HG03097 (cell line): ENCODE data around the gene M6PR.
A peak's percentile ranks its signal among the peaks of the same experiment; 100 is the strongest.

Experiments
- ATAC-seq: cut with Tn5 transposase; IDR thresholded peaks from one replicate; pipeline ENCODE4 v1.9.1; 2021; ENCODE audit not compliant: unreplicated experiment, low FRiP score

M6PR gene

DNA sequence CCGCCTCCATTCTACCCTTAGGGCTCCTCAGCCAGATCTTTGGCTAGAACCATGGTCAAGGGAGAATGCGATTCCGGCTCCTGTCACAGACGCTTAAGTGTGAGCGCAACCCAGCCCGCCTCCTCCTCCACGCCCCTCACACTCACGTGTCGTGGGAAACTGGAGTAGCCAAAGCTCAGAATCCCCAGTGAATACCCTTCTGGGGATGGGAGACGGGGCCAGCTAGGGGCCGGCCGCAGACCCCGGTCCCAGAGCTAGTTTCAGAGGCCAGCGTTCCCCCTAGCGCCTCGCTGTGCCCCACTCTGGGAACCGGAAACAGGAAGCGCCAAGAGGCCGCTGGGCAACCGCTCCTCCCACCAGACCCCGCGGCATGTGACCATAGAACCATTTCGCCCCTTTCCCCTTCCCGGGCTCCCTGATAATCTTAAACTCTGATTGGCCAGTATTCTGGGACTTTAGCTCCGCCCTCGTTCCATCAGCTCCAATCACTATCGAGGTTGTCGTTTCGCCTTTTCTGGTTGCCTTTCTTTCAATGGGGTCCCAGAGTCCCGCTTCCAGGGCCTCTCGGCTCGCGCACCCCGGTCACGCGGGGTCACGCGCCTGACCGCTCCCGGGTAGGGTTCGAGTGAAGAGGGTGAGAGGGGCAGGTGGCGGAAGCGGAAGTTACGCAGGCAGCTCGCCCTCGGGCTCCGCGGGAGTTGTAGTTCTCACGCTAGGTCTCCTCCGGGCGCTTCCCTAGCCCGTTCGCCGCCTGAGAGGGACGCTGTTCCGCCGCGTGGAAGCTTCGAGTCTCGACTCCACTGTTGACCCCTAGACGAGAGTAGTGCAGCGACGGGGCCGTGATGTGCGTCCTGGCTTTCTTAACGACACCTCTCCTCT lies at the start of gene M6PR:
Gene M6PR, minus strand, starts transcription at position 304 of the 879 bp plus-strand sequence. CDS start 3,241 bp downstream, outside the sequence.
- peak; percentile 79 for ATAC-seq

GRCh38 chr12:8996682-8997405 lies 47.4 kb upstream of the M6PR start:
- ATAC-seq: peak; percentile 83

DNA sequence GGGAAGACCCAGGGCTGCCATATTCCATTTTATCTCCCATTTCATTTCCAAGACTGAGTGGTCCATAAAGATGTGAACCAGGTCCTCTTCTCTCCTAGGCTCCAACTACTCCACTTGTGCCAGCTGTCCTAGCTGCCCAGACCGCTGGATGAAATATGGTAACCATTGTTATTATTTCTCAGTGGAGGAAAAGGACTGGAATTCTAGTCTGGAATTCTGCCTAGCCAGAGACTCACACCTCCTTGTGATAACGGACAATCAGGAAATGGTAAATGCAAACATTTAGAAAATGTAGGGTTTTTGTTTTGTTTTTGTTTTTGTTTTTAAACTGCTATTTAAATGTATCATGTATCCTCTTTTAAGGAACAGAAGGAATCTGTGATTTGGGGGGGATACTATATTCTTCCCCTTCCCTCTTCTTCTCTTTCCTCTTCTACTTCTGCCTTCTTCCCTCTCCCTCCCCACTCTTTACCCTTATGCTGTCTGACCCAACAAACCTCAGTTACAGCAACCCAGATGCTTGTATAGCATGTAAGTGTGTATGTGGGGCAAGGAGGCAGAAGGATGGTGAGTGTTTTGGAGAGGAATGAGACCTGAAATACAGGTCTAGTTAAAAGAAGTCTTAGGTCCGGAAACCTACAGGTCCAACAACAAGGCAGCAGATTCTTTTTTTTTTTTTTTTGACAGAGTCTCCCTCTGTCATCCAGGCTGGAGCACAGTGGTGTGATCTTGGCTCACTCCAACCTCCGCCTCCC lies 45.8 kb upstream of the M6PR start:
- no peak for ATAC-seq

DNA sequence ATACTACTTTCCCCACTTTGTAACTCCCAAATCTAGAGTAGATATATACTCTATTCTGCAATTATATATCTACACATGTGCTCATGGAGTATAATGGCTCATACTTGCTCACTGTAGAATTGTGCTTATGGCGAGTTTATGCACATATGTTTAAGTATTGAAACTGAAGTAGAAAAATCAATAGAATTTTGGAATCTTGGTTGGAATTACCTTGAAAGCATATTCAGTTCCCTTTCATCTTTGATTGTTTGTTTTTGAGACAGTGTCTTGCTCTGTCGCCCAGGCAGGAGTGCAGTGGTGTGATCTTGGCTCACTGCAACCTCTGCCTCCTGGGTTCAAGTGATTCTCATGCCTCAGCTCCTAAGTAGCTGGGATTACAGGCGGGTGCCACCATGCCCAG lies 44.4 kb upstream of the M6PR start:
- ATAC-seq: no peak

DNA sequence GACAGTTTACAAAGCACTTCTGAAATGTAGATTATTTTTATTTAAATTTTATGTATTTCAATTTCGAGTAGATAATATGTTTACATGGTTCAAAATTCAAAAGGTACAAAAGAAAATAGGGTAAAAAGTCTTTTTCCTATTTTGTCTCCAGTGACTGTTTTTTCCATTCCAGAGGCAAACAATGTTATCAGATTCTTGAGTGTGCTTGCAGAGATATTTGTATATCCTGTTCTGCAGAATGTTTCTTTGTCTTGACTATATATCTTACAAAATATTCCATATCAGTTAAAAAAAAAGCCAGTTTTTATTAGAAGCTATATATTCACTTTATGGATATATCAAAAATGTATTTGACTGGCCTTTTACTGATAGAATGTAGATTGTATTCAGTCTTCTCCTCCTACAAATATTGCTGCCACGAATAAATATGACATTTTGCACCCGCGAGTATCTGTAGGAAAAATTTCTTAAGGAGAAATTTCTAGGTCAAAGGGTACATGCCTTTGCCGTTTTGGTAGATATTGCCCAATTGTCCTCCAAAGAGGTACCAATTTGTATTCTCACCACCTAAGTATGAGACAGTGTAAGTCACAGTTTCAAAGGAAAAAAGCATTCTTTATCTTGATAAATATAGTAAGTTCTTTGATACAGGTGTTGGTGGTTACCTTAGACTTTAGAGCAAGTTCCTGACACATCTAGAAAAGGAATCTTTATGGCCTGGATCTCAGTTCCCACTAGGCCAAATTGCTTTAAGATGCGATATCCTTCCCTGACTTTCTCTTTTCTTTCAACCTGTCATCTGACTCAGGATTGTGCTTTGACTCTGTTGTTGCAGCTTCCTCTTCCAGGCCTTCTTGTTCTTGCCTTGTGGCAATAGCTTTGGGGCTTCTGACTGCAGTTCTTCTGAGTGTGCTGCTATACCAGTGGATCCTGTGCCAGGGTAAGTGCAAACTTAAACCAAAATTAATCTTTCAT lies 42.2 kb upstream of the M6PR start:
- ATAC-seq: no peak

- ATAC-seq: no peak
Observed at GRCh38 chr12:8989413-8989812, 40.0 kb upstream of the M6PR start, which contains the start of gene KLRG1. TSS of gene KLRG1 (plus strand) at chr12:8989546. CDS start at chr12:8989636, 90 bp downstream.

DNA sequence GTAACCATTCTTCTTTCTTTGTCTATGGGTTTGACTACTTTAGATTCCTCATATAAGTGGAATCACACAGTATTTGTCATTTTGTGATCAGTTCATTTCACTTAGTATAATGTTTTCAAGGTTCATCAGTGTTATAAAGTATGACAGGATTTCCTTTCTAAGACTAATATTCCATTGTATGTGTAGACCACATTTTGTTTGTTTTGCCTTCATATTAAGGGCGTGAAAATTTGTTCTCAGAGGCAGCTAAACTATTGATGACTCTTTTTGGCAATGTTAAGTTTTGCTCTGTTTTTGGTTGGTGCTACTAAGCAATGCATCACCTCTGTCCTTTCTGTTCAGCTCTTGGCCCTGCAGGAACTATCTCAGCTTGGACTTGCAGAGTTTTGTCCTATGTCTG lies 38.2 kb upstream of the M6PR start:
- no peak for ATAC-seq

DNA sequence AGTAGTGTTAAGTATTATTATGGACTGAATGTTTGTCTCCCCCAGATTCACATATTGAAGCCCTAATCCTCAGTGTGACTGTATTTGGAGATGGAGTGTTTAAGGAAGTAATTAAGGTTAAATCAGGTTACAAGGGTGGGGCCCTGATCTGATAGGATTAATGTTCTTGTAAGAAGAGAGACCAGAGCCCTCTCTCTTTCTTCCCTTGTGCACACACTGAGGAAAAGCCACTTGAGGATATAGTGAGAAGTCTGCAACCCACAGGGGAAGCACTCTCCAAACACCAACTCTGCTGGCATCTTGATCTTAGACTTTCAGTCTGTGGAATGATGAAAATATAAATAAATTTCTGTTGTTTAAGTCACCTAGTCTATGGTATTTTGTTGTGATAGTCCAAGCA lies 37.7 kb upstream of the M6PR start:
- ATAC-seq: no peak

DNA sequence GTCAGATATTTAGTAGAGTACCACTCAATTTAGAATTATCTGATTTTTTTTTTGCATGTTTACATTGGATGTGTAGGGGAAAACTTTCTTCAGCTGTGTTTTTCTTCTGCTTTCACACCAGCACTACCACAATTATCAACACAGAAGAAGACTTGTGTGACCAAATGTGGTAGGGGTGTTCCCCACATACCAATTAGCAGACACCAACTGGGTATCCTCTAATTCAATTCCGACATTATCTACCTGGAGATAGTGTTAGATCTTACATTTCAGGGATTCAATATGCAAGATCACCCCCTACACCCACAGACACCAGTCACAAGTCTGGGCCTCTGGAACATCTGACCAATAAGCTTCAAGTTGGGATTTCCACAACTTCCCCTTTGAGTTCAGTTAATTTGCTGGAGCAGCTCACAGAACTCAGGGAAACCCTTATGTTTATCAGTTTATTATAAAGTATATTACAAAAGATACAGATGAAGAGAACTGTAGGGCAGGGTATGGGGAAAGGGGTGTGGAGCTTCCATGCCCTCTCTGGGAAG lies 35.8 kb upstream of the M6PR start:
- no peak for ATAC-seq

DNA sequence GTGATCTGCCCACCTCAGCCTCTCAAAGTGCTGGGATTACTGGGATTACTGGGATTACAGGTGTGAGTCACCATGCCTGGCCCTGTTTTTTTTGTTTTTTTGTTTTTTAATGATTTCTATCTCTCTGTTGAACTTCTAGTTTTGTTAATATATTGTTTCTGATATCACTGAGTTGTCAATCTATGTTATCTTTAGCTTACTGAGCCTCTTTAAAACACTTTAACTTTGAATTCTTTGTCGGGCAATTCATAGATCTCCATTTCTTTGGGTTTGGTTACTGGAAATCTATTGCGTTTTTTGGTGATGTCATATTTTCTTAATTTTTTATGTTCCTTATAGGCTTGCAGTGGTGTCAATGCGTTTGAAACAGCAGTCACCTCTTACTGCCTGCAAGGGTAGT lies 30.7 kb upstream of the M6PR start:
- ATAC-seq: no peak

DNA sequence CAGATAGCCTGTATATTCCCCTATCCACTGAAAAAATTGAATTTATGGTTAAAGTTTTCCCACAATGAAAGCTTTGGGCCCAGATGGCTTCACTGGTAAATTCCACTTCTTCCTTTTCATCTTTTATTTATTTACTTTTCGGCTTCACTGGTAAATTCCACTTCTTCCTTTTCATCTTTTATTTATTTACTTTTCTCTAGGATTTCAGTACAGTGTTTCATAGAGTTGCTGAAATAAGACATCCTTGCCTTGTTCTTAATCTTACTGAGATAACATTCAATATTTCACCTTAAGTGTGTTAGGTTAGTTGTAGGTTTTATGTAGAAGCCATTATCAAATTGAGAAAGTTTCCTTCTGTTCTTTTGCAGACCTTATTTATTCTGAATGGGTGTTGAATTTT lies 21.0 kb upstream of the M6PR start:
- no peak for ATAC-seq

DNA sequence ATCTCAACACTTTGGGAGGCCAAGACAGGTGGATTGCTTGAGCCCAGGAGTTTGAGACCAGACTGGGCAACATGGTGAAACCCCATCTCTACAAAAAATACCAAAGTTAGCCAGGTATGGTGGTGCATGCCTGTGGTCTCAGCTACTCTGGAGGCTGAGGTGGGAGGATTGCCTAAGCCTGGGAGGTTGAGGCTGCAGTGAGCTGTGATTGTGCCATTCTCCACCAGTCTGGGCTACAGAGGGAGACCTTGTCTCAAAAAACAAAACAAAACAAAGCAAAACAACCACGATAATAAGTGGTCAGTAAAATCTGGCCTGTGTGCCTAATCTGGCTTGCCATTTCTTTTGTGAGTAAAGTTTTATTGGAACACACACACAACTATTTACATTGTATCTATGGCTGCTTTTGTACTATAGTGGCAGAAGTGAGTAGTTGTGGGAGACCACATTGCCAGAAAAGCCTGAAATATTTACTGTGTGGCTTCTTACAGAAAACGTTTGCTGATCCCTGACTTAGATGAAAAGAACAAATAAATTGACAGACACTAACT lies 20.5 kb upstream of the M6PR start:
- no peak for ATAC-seq

DNA sequence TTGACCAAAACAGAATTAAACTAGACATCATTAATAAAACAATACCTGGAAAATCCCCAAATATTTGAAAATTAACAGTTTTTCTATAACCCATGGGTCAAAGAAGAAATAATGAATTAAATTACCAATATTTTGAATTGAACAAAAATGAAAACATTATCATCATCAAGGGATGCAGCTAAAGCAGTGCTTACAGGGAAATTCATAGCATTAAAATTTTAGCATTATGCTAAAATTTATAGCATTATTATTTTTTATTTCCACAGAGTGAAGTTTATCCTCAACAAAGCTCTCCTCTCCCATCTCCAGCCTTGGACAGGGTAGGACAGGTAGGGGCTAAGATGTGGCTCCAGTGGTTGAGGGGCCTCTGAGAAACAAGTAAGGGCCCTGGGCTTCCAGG lies 19.3 kb upstream of the M6PR start:
- ATAC-seq: no peak

DNA sequence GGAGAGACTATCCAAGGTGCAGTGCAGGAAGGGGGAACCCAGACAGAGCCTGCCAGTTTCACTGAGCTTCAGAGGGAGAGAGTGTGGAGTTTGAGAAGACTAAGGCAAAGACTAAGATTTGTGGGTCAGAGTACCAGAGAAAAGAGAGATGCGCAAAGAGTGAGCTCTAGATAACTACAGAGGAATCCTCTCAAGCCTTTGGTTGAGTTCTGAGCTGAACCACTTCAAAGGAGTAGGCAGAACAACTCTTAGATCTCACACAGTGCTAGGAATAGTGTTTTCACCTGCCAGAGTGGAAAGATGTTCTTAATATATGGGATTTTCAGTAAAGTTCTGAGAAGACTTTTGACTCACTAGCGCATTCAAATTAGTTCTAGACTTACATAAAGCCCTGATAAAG lies 10.7 kb upstream of the M6PR start:
- ATAC-seq: no peak

GRCh38 chr12:8958066-8958465 lies 8.6 kb upstream of the M6PR start:
- no peak for ATAC-seq

DNA sequence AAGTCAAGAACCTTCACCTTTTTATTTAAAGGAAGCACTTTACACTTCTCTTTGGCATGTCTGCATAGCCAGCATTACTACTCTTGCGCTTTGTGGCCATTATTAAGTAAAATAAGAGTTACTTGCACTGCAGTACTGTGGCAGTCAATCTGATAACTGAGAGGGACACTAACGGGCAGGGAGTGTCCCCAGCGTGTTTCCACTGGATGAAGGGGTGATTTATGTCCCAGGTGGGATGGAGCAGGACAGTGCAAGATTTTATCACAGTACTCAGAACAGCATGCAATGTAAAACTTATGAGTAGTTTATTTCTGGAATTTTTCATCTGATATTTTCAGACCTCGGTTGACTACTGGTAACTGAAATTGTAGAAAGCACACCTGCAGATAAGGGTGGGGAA lies 8.1 kb upstream of the M6PR start:
- ATAC-seq: no peak

- ATAC-seq: no peak
Observed at GRCh38 chr12:8956772-8957171, 7.3 kb upstream of the M6PR start.

DNA sequence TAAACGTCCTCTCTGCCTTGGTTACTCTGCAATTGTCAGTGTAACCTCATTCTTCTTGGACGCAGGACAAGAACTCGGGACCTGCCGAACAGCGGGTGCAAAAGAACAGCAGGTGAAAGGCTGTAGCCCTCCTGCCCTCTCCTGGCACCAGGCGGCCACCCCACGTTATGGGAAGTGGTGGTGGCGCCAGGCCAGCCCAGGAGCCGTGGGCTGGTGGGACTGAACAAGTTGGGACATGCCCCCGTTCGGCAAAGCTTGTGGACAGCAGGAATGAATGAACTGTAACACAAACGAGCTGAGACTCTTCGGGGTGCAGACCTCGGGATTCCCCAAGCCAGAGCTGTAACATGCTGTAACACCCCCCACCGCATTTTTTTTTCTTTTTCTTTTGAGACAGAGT lies 6.6 kb upstream of the M6PR start:
- ATAC-seq: no peak

DNA sequence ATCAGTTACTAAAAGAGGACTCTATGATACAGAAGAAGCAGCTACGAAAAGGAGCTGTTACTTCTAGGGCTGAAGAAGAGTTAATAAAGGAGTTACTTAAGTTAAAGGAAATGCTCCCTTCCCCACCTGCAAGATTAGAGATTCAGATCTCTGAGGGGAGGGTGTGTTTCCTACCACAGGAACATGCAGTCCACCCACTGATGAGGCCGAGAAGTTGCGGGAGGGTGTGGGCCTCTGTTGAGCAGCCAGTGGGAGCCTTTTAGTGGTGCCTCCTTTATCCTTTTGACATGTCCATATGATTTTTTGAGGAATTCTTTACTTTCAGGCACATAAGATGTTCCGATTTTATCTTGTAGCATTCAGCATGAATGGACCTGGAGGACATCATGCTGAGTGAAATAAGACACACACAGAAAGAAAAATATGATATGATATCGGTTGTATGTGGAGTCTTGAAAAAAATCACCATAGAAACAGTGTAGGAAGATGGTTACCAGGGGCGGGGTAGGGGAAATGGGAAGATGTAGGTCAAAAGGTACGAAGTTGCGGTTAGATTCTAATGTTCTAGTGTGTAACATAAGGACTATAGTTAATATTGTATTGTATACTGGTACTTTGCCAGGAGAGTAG lies 4.4 kb upstream of the M6PR start:
- no peak for ATAC-seq
